ENCODE data around the gene GLTPD2.

The GLTPD2 gene

GRCh38 chr17:4788807-4789700, at the start of gene GLTPD2:
GLTPD2 (plus strand) TSS chr17:4788964; CDS start chr17:4789012, 48 bp downstream.
- no peak for ATAC-seq (replicated peaks)
- Mint-ChIP-seq H3K27ac (peak within 1 kb of the TSS; percentile 79), H3K36me3 (no peaks in the 10 kb centered on the region), H3K9me3 (no peaks in the 10 kb centered on the region), H3K4me1 (peaks cover 17 to 46% of the 10 kb centered on the region in 2 donors), H3K27me3 (peaks cover 40 to 63% of the 10 kb centered on the region in 2 donors), H3K4me3 (peak within 1 kb of the TSS; percentile 88 to 96)
- no peak for DNase-seq

DNA sequence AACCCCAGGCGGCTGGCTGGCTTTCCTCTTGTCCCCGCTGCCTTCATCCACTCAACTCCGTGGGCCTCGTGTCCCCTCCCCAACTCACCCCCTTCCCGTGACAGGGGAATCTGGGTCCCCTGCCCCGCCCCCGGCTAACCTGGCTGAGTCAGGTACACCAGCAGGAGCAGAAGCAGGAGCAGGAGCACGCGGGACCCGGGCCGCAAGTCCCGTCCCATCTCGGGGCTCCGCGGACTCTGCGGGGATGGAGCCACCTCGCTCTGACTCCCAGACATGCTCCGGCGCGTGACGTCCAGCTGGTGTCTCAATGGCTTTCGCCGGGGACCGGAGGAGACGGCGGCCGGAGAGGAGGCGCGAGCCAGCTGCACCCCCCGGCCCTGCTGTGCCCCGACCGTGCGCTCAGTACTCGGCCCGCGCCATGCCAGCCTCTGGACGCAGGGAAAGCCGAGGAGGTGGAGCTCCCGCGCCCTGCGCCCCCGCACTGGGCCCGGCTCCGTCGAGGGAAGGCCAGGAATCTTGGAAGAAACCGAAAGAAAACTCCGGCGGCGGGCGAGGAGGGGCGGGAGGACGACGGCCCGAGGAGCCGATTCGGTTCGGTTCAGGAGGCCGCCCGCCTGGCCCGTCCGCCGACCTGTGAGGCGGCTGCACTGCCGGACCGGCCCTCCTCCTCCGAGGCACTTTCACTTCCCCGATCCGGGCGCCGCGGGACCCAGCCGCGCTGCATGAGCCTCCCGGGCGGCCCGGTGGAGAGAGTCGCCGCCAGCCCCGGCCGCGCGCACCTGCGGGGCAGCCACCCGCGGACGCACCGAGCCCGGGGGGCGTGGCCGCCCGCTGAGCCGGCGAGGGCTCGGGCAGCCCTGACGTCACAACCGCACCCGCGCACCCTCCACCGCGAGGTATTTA, 49.4 kb upstream of the GLTPD2 start, which contains the start of the genes CXCL16 and ZMYND15:
Gene CXCL16 (minus strand): TSS at position 807 of the 903 bp plus-strand sequence. CDS start 589 bp downstream, at position 218.
Gene ZMYND15 (plus strand): TSS at position 712 of the 903 bp plus-strand sequence. CDS start 716 bp downstream, outside the sequence.
- Mint-ChIP-seq H3K4me3 (peak within 1 kb of the TSS; percentile 77 to 81), H3K4me1 (peaks cover 33 to 52% of the 10 kb centered on the region in 2 donors), H3K27ac (peak within 1 kb of the TSS; percentile 91), H3K36me3 (peaks cover 0 to 3% of the 10 kb centered on the region in 2 donors), H3K9me3 (no peaks in the 10 kb centered on the region), H3K27me3 (peaks cover 24 to 35% of the 10 kb centered on the region in 2 donors)
- DNase-seq (peak; percentile 52), ATAC-seq (replicated peaks) (peak; percentile 80 to 87)

GRCh38 chr17:4740025-4740351, 48.8 kb upstream of the GLTPD2 start:
- H3K9me3 Mint-ChIP-seq: no peaks in the 10 kb centered on the region
- H3K36me3 Mint-ChIP-seq: peaks cover 0 to 3% of the 10 kb centered on the region in 2 donors
- ATAC-seq (replicated peaks) (no peak), DNase-seq (no peak)
- H3K4me3 Mint-ChIP-seq: peak overlapping the region; percentile 76 to 77
- H3K27ac Mint-ChIP-seq: peak overlapping the region; percentile 43
- H3K27me3 Mint-ChIP-seq: peaks cover 30 to 38% of the 10 kb centered on the region in 2 donors
- H3K4me1 Mint-ChIP-seq: peaks cover 29 to 50% of the 10 kb centered on the region in 2 donors

DNA sequence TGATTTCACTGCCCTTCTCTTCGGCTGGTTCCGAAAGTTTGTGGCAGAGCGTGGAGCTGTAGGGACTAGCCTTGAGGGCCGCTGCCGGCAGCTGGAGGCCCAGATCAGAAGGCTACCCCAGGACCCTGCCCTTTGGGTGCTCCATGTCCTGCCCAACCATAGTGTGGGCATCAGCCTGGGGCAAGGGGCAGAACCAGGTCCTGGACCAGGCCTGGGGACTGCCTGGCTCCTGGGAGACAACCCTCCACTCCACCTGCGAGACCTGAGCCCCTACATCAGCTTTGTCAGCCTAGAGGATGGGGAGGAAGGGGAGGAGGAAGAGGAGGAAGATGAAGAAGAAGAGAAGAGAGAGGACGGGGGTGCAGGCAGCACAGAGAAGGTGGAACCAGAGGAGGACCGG, 48.2 kb upstream of the GLTPD2 start:
- DNase-seq (no peak), ATAC-seq (replicated peaks) (no peak)
- H3K4me3 Mint-ChIP-seq: peak overlapping the region; percentile 76 to 77
- peaks cover 30 to 51% of the 10 kb centered on the region in 2 donors for H3K4me1 Mint-ChIP-seq
- peak overlapping the region; percentile 43 for H3K27ac Mint-ChIP-seq
- H3K27me3 Mint-ChIP-seq: peaks cover 36 to 43% of the 10 kb centered on the region in 2 donors
- H3K36me3 Mint-ChIP-seq: no peaks in the 10 kb centered on the region
- no peaks in the 10 kb centered on the region for H3K9me3 Mint-ChIP-seq

DNA sequence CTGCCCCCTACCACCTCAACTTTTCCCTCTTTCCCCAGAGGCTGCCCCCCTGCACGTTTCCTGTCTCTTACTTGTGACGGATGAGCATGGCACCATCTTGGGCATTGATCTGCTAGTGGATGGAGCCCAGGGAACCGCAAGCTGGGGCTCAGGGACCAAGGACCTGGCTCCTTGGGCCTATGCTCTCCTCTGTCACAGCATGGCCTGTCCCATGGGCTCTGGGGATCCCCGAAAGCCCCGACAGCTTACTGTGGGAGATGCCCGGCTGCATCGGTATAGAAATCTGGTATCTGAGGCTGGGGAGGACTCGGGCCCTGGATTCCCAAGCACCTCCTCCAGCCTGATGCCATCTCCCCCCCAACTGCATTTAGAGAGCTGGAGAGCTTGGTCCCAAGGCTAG, 47.2 kb upstream of the GLTPD2 start:
- Mint-ChIP-seq H3K36me3 (no peaks in the 10 kb centered on the region), H3K4me3 (no peak overlapping the region), H3K9me3 (no peaks in the 10 kb centered on the region), H3K27ac (no peak overlapping the region), H3K27me3 (peaks cover 40 to 45% of the 10 kb centered on the region in 2 donors), H3K4me1 (peaks cover 26 to 44% of the 10 kb centered on the region in 2 donors)
- DNase-seq: no peak
- no peak for ATAC-seq (replicated peaks)

DNA sequence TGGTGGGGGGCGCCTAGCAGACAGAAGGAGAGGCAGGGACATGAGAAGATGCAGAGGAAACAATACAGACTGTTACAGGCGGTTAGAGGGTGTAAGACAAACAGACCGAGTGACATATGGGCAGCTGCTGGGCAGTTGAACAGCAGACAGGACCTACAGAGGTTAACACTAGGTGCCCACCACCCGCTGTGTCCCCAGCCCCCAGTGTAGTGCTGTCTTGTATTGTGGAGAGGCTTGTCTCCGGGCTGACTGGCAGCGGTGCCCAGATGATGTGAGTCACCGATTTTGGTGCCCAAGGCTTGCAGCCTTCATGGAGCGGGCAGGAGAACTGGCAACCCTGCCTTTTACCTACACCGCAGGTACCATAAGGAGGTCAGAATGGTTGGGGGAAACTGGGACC, 46.6 kb upstream of the GLTPD2 start:
- H3K36me3 Mint-ChIP-seq: no peaks in the 10 kb centered on the region
- H3K4me1 Mint-ChIP-seq: peaks cover 26 to 44% of the 10 kb centered on the region in 2 donors
- DNase-seq (no peak), ATAC-seq (replicated peaks) (no peak)
- no peaks in the 10 kb centered on the region for H3K9me3 Mint-ChIP-seq
- H3K27me3 Mint-ChIP-seq: peaks cover 44 to 48% of the 10 kb centered on the region in 2 donors
- H3K4me3 Mint-ChIP-seq: peak overlapping the region in 1 of 2 donors; percentile 10
- H3K27ac Mint-ChIP-seq: no peak overlapping the region

- H3K9me3 Mint-ChIP-seq: no peaks in the 10 kb centered on the region
- peaks cover 45 to 48% of the 10 kb centered on the region in 2 donors for H3K27me3 Mint-ChIP-seq
- H3K4me3 Mint-ChIP-seq: no peak overlapping the region
- ATAC-seq (replicated peaks) (no peak), DNase-seq (no peak)
- H3K27ac Mint-ChIP-seq: no peak overlapping the region
- H3K36me3 Mint-ChIP-seq: no peaks in the 10 kb centered on the region
- peaks cover 26 to 46% of the 10 kb centered on the region in 2 donors for H3K4me1 Mint-ChIP-seq
These were observed 46.1 kb upstream of the GLTPD2 start for GRCh38 chr17:4742629-4743028.

- DNase-seq (no peak), ATAC-seq (replicated peaks) (no peak)
- Mint-ChIP-seq H3K36me3 (no peaks in the 10 kb centered on the region), H3K4me1 (peaks cover 29 to 50% of the 10 kb centered on the region in 2 donors), H3K27ac (no peak overlapping the region), H3K4me3 (no peak overlapping the region), H3K27me3 (peaks cover 51 to 54% of the 10 kb centered on the region in 2 donors), H3K9me3 (no peaks in the 10 kb centered on the region)
These were observed 45.5 kb upstream of the GLTPD2 start for GRCh38 chr17:4743216-4743615.

- no peak for DNase-seq
- peaks cover 27 to 49% of the 10 kb centered on the region in 2 donors for H3K4me1 Mint-ChIP-seq
- ATAC-seq (replicated peaks): no peak
- H3K36me3 Mint-ChIP-seq: no peaks in the 10 kb centered on the region
- no peak overlapping the region for H3K4me3 Mint-ChIP-seq
- H3K27ac Mint-ChIP-seq: no peak overlapping the region
- peaks cover 58 to 61% of the 10 kb centered on the region in 2 donors for H3K27me3 Mint-ChIP-seq
- no peaks in the 10 kb centered on the region for H3K9me3 Mint-ChIP-seq
These were observed 44.9 kb upstream of the GLTPD2 start for GRCh38 chr17:4743898-4744297.

DNA sequence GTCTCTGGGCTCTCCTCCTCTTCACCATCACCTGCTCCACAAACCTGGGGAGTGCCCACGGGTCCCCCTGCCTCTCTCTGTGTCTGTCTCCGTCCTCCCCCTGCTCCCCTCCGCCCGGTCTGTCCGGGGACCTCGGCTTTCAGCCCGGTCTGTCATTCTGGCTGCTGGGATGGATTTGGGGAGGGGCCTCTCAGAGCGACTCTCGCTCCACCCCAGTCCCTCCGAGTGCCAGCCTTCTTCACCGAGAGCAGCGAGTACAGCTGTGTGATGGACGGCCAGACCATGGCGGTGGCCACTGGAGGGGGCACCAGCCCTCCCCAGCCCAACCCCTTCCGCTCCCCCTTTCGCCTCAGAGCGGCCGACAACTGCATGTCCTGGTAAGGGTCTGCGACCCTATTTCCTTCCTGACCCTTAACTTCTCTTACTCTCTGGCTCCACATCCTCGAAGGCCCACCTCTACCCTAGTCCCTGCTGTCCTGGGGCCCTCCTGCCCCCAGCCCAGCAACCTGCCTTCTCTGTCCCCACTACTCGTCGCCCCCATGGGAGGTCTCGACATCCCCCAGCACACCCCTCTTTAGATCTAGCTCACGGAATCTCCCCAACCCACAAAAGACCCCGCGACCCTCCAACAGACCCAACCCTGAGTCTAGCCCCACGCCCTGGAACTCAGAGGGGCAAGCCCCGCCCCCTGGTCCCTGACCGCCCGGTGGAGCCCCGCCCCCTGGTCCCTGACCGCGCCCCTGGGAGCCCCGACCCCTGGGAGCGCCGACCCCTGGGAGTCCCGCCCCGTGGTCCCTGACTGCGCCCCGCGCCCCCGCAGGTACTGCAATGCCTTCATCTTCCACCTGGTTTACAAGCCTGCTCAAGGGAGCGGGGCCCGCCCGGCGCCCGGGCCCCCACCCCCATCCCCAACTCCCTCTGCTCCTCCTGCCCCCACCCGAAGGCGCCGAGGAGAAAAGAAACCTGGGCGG, 43.5 kb upstream of the GLTPD2 start:
- no peaks in the 10 kb centered on the region for H3K9me3 Mint-ChIP-seq
- peaks cover 21 to 41% of the 10 kb centered on the region in 2 donors for H3K4me1 Mint-ChIP-seq
- ATAC-seq (replicated peaks) (no peak), DNase-seq (no peak)
- no peak overlapping the region for H3K27ac Mint-ChIP-seq
- peaks cover 64% of the 10 kb centered on the region in 2 donors for H3K27me3 Mint-ChIP-seq
- no peaks in the 10 kb centered on the region for H3K36me3 Mint-ChIP-seq
- H3K4me3 Mint-ChIP-seq: peak overlapping the region in 1 of 2 donors; percentile 47

GRCh38 chr17:4747847-4748246, 40.9 kb upstream of the GLTPD2 start:
- peak overlapping the region; percentile 50 to 63 for H3K4me3 Mint-ChIP-seq
- peaks cover 45 to 69% of the 10 kb centered on the region in 2 donors for H3K27me3 Mint-ChIP-seq
- no peak for DNase-seq
- no peaks in the 10 kb centered on the region for H3K9me3 Mint-ChIP-seq
- peak overlapping the region; percentile 52 for H3K27ac Mint-ChIP-seq
- peaks cover 15 to 32% of the 10 kb centered on the region in 2 donors for H3K4me1 Mint-ChIP-seq
- H3K36me3 Mint-ChIP-seq: no peaks in the 10 kb centered on the region
- peak; percentile 89 to 92 for ATAC-seq (replicated peaks)

- ATAC-seq (replicated peaks) (no peak), DNase-seq (no peak)
- Mint-ChIP-seq H3K27me3 (peaks cover 38 to 65% of the 10 kb centered on the region in 2 donors), H3K4me1 (peaks cover 15 to 25% of the 10 kb centered on the region in 2 donors), H3K36me3 (no peaks in the 10 kb centered on the region), H3K27ac (no peak overlapping the region), H3K9me3 (no peaks in the 10 kb centered on the region), H3K4me3 (peak overlapping the region; percentile 5 to 22)
These were observed 40.1 kb upstream of the GLTPD2 start for GRCh38 chr17:4748686-4749085.

DNA sequence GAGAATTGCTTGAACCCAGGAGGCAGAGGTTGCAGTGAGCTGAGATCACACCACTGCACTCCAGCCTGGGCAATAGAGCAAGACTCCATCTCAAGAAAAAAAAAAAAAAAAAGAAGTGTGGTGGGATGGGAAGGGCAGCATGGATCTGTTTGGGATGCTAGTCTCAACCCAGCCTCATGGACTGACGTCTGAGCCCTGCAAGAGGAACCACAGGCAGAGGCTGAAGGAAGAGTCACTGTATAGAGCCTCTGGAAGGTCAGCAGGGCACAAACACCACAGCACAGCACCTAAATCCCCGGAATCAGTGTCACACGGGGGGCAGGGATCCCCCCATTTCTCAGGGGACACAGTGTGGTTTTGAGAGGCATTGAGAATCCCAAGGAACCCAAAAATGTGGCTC, 38.2 kb upstream of the GLTPD2 start:
- Mint-ChIP-seq H3K9me3 (no peaks in the 10 kb centered on the region), H3K4me1 (peaks cover 10 to 14% of the 10 kb centered on the region in 2 donors), H3K27ac (no peak overlapping the region), H3K4me3 (no peak overlapping the region), H3K36me3 (no peaks in the 10 kb centered on the region), H3K27me3 (peaks cover 35 to 60% of the 10 kb centered on the region in 2 donors)
- DNase-seq: no peak
- no peak for ATAC-seq (replicated peaks)

All from stimulated activated naive B cell treated with anti-CD40 and anti-IgM and Interleukin-4, amounts not matched to agents 10 μg/mL and 1 μg/mL and 100 μg/mL, for 72 hours (primary cell).